H1 (cell line): ENCODE results near the gene IL2RG. TPM values are rescaled to one million over a fixed set of nuclear protein-coding genes. Genes with fewer than 3 reads are reported as not detected.

Source experiments
- CTCF ChIA-PET: fragments of 300-600 bp; sonication (Branson Sonifier 250); formaldehyde crosslinking; loops from one replicate; lab custom pipeline; 2021; ENCODE audit not compliant: partially characterized antibody; lab: Charles Lee
- POLR2A ChIA-PET: fragments of 300-600 bp; sonication (Branson Sonifier 250); formaldehyde crosslinking; loops from one replicate; lab custom pipeline; 2021; ENCODE audit warnings: inconsistent platforms; ENCODE audit not compliant: partially characterized antibody; lab: Charles Lee
- DNase-seq, 2 experiments: peaks; one replicate each; pipeline versions ENCODE4 v3.0.0 to v3.0.0-alpha.2; 2010 to 2022; ENCODE audit warnings: low spot score in 2 of 2, low read depth in 1 of 2, mixed read lengths in 1 of 2
- FAIRE-seq: peaks from 2 replicates; lab custom pipeline; 2011; peaks lifted over from hg19 to GRCh38; lab: Jason Lieb, UNC
- H2AFZ ChIP-seq: 2 replicates; pipeline ENCODE4 v1.8.1; 2012; ENCODE audit warnings: low read length, inconsistent platforms
- H2AK5ac ChIP-seq: 2 replicates; pipeline ENCODE4 v1.6.1; 2013; ENCODE audit warnings: low read depth, low read length
- H2BK120ac ChIP-seq: replicated peaks from 2 replicates; pipeline ENCODE3; 2013; ENCODE audit warnings: low read depth, low read length, inconsistent platforms
- H2BK12ac ChIP-seq: 2 replicates; pipeline ENCODE4 v1.6.1; 2013; ENCODE audit warnings: low read depth, low read length
- H2BK15ac ChIP-seq: 2 replicates; pipeline ENCODE4 v1.6.1; 2013; ENCODE audit warnings: low read length
- H2BK20ac ChIP-seq: 2 replicates; pipeline ENCODE4 v1.6.1; 2013; ENCODE audit warnings: low read length
- H2BK5ac ChIP-seq: 2 replicates; pipeline ENCODE4 v1.6.1; 2013; ENCODE audit warnings: low read depth, low read length
- H3K14ac ChIP-seq: 2 replicates; pipeline ENCODE4 v1.6.1; 2013; ENCODE audit warnings: inconsistent platforms; ENCODE audit not compliant: insufficient read length
- H3K18ac ChIP-seq: 2 replicates; pipeline ENCODE4 v1.6.1; 2013; ENCODE audit warnings: low read length; ENCODE audit errors: extremely low read depth
- H3K23ac ChIP-seq: 2 replicates; pipeline ENCODE4 v1.6.1; 2013; ENCODE audit warnings: inconsistent platforms; ENCODE audit not compliant: insufficient read length
- H3K23me2 ChIP-seq: 2 replicates; pipeline ENCODE4 v1.6.1; 2013; ENCODE audit warnings: low read depth, low read length
- H3K27ac ChIP-seq: 2 replicates; pipeline ENCODE4 v1.6.1; 2011; ENCODE audit warnings: low read depth, low read length, inconsistent platforms
- H3K27me3 ChIP-seq, 4 experiments: replicated peaks in 1 of 4; 1 replicate in 1 of 4; 2 replicates in 3 of 4; pipeline versions ENCODE4 v1.6.1 to v1.8.1; 2011 to 2013; ENCODE audit warnings: low read length in 3 of 4, mild to moderate bottlenecking in 3 of 4, inconsistent platforms in 2 of 4, mixed read lengths in 2 of 4, moderate library complexity in 1 of 4; ENCODE audit not compliant: control insufficient read depth in 3 of 4, insufficient read depth in 3 of 4; ENCODE audit errors: extremely low read depth in 1 of 4
- H3K36me3 ChIP-seq, 4 experiments: 2 replicates each; pipeline versions ENCODE4 v1.6.1 to v1.8.1; 2011 to 2013; ENCODE audit warnings: mild to moderate bottlenecking in 4 of 4, low read length in 3 of 4, moderate library complexity in 2 of 4, control low read depth in 1 of 4, inconsistent platforms in 1 of 4; ENCODE audit not compliant: insufficient read depth in 4 of 4, control insufficient read depth in 2 of 4
- H3K4ac ChIP-seq: replicated peaks from 2 replicates; pipeline ENCODE3; 2013; ENCODE audit warnings: low read length, low read depth, mixed read lengths, inconsistent platforms; ENCODE audit not compliant: insufficient read length
- H3K4me1 ChIP-seq, 4 experiments: replicated peaks in 1 of 4; 1 replicate in 1 of 4; 2 replicates in 3 of 4; pipeline versions ENCODE4 v1.6.1 to v1.8.1; 2011 to 2013; ENCODE audit warnings: low read length in 3 of 4, inconsistent platforms in 2 of 4, mixed read lengths in 1 of 4; ENCODE audit not compliant: insufficient read depth in 4 of 4, control insufficient read depth in 3 of 4
- H3K4me2 ChIP-seq, 2 experiments: 2 replicates each; pipeline versions ENCODE4 v1.6.1 to v1.8.1; 2011 to 2013; ENCODE audit warnings: low read depth in 2 of 2, low read length in 2 of 2, control low read depth in 1 of 2, inconsistent platforms in 1 of 2, mild to moderate bottlenecking in 1 of 2; ENCODE audit not compliant: insufficient read depth in 1 of 2
- H3K4me3 ChIP-seq, 4 experiments: fragments of 200-600, 300-600 bp in 1 of 4; sonication (generic), shearing (Covaris generic), sonication (Bioruptor Twin) in 1 of 4; 2 replicates each; pipeline versions ENCODE4 v1.5.1 to v1.8.1; 2011 to 2016; ENCODE audit warnings: low read length in 4 of 4, low read depth in 3 of 4, control low read depth in 2 of 4, inconsistent platforms in 2 of 4, mild to moderate bottlenecking in 2 of 4, mixed read lengths in 1 of 4, moderate library complexity in 1 of 4; ENCODE audit not compliant: insufficient read depth in 2 of 4; ENCODE audit errors: extremely low read depth in 1 of 4
- H3K56ac ChIP-seq: replicated peaks from 2 replicates; pipeline ENCODE3; 2013; ENCODE audit warnings: low read depth, mild to moderate bottlenecking, mixed read lengths, low read length, inconsistent platforms; ENCODE audit not compliant: insufficient read length
- H3K79me1 ChIP-seq: 2 replicates; pipeline ENCODE4 v1.6.1; 2013; ENCODE audit warnings: low read depth, low read length, control low read depth
- H3K79me2 ChIP-seq, 2 experiments: 2 replicates each; pipeline versions ENCODE4 v1.6.1 to v1.8.1; 2012 to 2013; ENCODE audit warnings: low read length in 2 of 2, mild to moderate bottlenecking in 2 of 2, inconsistent platforms in 1 of 2; ENCODE audit not compliant: insufficient read depth in 2 of 2, control insufficient read depth in 1 of 2
- H3K9ac ChIP-seq, 4 experiments: replicated peaks in 1 of 4; 1 replicate in 1 of 4; 2 replicates in 3 of 4; pipeline versions ENCODE4 v1.6.1 to v1.8.1; 2011 to 2013; ENCODE audit warnings: low read depth in 3 of 4, low read length in 3 of 4, control low read depth in 2 of 4, mild to moderate bottlenecking in 2 of 4, moderate library complexity in 2 of 4, inconsistent platforms in 1 of 4; ENCODE audit errors: extremely low read depth in 1 of 4
- H3K9me3 ChIP-seq, 2 experiments: 2 replicates each; pipeline versions ENCODE4 v1.6.1 to v1.8.1; 2012 to 2013; ENCODE audit warnings: mild to moderate bottlenecking in 2 of 2, moderate library complexity in 2 of 2, control low read depth in 1 of 2, inconsistent platforms in 1 of 2, low read depth in 1 of 2, low read length in 1 of 2, mixed read lengths in 1 of 2; ENCODE audit not compliant: insufficient read depth in 2 of 2
- H4K20me1 ChIP-seq, 2 experiments: replicated peaks in 1 of 2; 2 replicates each; pipeline versions ENCODE3 to v1.8.1; 2011 to 2013; ENCODE audit warnings: inconsistent platforms in 2 of 2, low read length in 2 of 2, mild to moderate bottlenecking in 1 of 2; ENCODE audit not compliant: insufficient read depth in 2 of 2, control insufficient read depth in 1 of 2
- H4K5ac ChIP-seq: 2 replicates; pipeline ENCODE4 v1.6.1; 2013; ENCODE audit warnings: low read length, low read depth, mixed read lengths, inconsistent platforms; ENCODE audit not compliant: insufficient read length
- H4K8ac ChIP-seq: 2 replicates; pipeline ENCODE4 v1.8.0; 2013; ENCODE audit warnings: mild to moderate bottlenecking, moderate library complexity, low read length, inconsistent platforms; ENCODE audit not compliant: insufficient read depth; ENCODE audit errors: extremely low read depth
- H4K91ac ChIP-seq: replicated peaks from 2 replicates; pipeline ENCODE3; 2013; ENCODE audit warnings: low read length, mixed read lengths, inconsistent platforms; ENCODE audit not compliant: insufficient read length
- CHD1 ChIP-seq: IDR thresholded peaks from 2 replicates; pipeline ENCODE4 v1.6.1; 2012; ENCODE audit warnings: low read depth, low read length, improper control_type of control experiment
- HDAC2 ChIP-seq, 2 experiments: fragments of 300-600 bp in 1 of 2; sonication (generic) in 1 of 2; IDR thresholded peaks; 2 replicates each; pipeline ENCODE4 v1.6.1; 2011 to 2012; ENCODE audit warnings: low read depth in 2 of 2, low read length in 2 of 2, mild to moderate bottlenecking in 2 of 2, moderate library complexity in 2 of 2, borderline replicate concordance in 1 of 2, inconsistent platforms in 1 of 2
- RBBP5 ChIP-seq: IDR thresholded peaks from 2 replicates; pipeline ENCODE4 v1.7.1; 2012; ENCODE audit warnings: low read depth, mild to moderate bottlenecking, inconsistent platforms, low read length, moderate library complexity, borderline replicate concordance
- WGBS, 2 experiments: shearing (Covaris generic) in 1 of 2; methylation state at CpG; one replicate each; pipeline versions ENCODE4 v1.1.6 to v1.1.7; 2013 to 2015; ENCODE audit warnings: low lambda C conversion rate in 2 of 2, mixed read lengths in 2 of 2, inconsistent platforms in 1 of 2, low coverage in 1 of 2, missing lambda C conversion rate in 1 of 2; ENCODE audit not compliant: insufficient replicate concordance in 2 of 2, insufficient coverage in 1 of 2, insufficient read length in 1 of 2; ENCODE audit errors: extremely low coverage in 1 of 2, missing lambda C conversion rate in 1 of 2; 5-methylcytosine and 5-hydroxymethylcytosine counted together
- polyA plus RNA-seq, 7 experiments: library from polyadenylated mRNA; depleted of rRNA in 3 of 7; stranded (reverse) in 5 of 7; unstranded in 2 of 7; fragments of >200 nt in 5 of 7; fragments of 200-250 nt in 2 of 7; gene quantifications; 1 replicate in 5 of 7; 2 replicates in 1 of 7; 4 replicates in 1 of 7; pipeline versions ENCODE4 v1.2.1 to v1.2.3, GENCODE V29; 2011 to 2013; ENCODE audit warnings: missing spikeins in 2 of 7, mixed read lengths in 2 of 7
- total RNA-seq: library from RNA; stranded (reverse); fragmentation: NEBNext Ultra II Directional; extraction: Animal tissue kit (Norgen Biotek cat#: 25700); gene quantifications from 2 replicates; pipeline ENCODE4 v1.2.1, GENCODE V29; 2021
- TF ChIP-seq, protein P1 (sequence below): IDR thresholded peaks from 2 replicates; pipeline ENCODE4 v1.6.1; 2011; ENCODE audit warnings: low read length, improper control_type of control experiment
- TF ChIP-seq, protein P2 (sequence below): IDR thresholded peaks from 2 replicates; pipeline ENCODE4 v1.6.1; 2012; ENCODE audit warnings: inconsistent platforms

The IL2RG gene
- total and polyA plus RNA-seq, 2 of the 8 experiments (the other 6 are each of a cell fraction or from before 2014, with no cell fraction given) = not detected

- no peak overlapping the region for H3K18ac ChIP-seq
- H4K91ac ChIP-seq = no peak overlapping the region
- no peaks in the 10 kb centered on the region; a peak in 1 of 7 replicates for H3K4me1 ChIP-seq
- no peak overlapping the region for H3K23ac ChIP-seq
- peaks cover 1% of the 10 kb centered on the region; the same call in 1 of the 2 replicates for H3K23me2 ChIP-seq
- no peaks in the 10 kb centered on the region for H3K9me3 ChIP-seq
- H2AK5ac ChIP-seq = no peak overlapping the region
- H2BK15ac ChIP-seq = no peak overlapping the region
- no peaks in the 10 kb centered on the region for H3K27me3 ChIP-seq
- FAIRE-seq (no peak), DNase-seq (no peak)
- no peak overlapping the region for H4K5ac ChIP-seq
- no peak overlapping the region for H2BK120ac ChIP-seq
- H3K4me3 ChIP-seq = no peak overlapping the region
- no peak overlapping the region for H3K9ac ChIP-seq
- no peak overlapping the region for H4K8ac ChIP-seq
- no peak overlapping the region for H3K4ac ChIP-seq
- H3K36me3 ChIP-seq = peaks cover 0 to 26% (median 9%) of the 10 kb centered on the region in 4 experiments; a peak in 5 of 8 replicates
- H3K79me2 ChIP-seq = no peaks in the 10 kb centered on the region
- no peaks in the 10 kb centered on the region for H4K20me1 ChIP-seq
- H3K14ac ChIP-seq = no peak overlapping the region
- H2BK20ac ChIP-seq = no peak overlapping the region
- no peak overlapping the region for H2AFZ ChIP-seq
- no peak overlapping the region for H3K27ac ChIP-seq
- H2BK12ac ChIP-seq = no peak overlapping the region
- no peaks in the 10 kb centered on the region for H3K79me1 ChIP-seq
- POLR2A ChIA-PET = interaction anchor here (0.6 to 1.9 kb wide), 2 partner anchors 14 to 80 kb away, joined by 3 to 4 read pairs; no protein-coding TSS in a partner anchor
- H3K56ac ChIP-seq = no peak overlapping the region
- H3K4me2 ChIP-seq = no peak overlapping the region
- TF ChIP-seq CHD1 (no peak), RBBP5 (no peak), HDAC2 (IDR thresholded peaks at IDR 0.05; ENCODE audit: borderline replicate concordance in 1 of 2, low read depth in 2 of 2, low read length in 2 of 2) (no peak)
- TF ChIP-seq, protein P1, sequence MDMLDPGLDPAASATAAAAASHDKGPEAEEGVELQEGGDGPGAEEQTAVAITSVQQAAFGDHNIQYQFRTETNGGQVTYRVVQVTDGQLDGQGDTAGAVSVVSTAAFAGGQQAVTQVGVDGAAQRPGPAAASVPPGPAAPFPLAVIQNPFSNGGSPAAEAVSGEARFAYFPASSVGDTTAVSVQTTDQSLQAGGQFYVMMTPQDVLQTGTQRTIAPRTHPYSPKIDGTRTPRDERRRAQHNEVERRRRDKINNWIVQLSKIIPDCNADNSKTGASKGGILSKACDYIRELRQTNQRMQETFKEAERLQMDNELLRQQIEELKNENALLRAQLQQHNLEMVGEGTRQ = no peak
- TF ChIP-seq, protein P2, sequence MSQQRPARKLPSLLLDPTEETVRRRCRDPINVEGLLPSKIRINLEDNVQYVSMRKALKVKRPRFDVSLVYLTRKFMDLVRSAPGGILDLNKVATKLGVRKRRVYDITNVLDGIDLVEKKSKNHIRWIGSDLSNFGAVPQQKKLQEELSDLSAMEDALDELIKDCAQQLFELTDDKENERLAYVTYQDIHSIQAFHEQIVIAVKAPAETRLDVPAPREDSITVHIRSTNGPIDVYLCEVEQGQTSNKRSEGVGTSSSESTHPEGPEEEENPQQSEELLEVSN = no peak
- CTCF ChIA-PET = no interaction called here
- WGBS, 2 experiments = 88% methylated on average over 2 of the region's 3 CpGs; no CpG with 5 or more reads in 1 of the 2 experiments
- no peak overlapping the region for H2BK5ac ChIP-seq
Measured at GRCh38 chrX:71057848-71058530, 53.4 kb downstream of the IL2RG start.
